Endothelial cell of umbilical vein (primary cell): Measurements from ENCODE around the gene DTD1. TPM values are rescaled to one million over a fixed set of nuclear protein-coding genes. Genes with fewer than 3 reads are reported as not detected.

Experiments
- BruUV-seq: library from RNA; stranded (reverse); fragments of 400-500 nt; replicated peaks from 2 replicates; lab custom pipeline; 2021; lab: Mats Ljungman, UMichigan
- CTCF ChIA-PET: fragments of 300-600, 350-600 bp; sonication (Branson Sonifier 250); formaldehyde crosslinking; loops from one replicate; lab custom pipeline; 2021; ENCODE audit warnings: antibody characterized with exemption, inconsistent platforms; lab: Charles Lee
- POLR2A ChIA-PET: fragments of 300-600, 350-600 bp; sonication (Branson Sonifier 250); formaldehyde crosslinking; loops from one replicate; lab custom pipeline; 2021; ENCODE audit warnings: antibody characterized with exemption, inconsistent platforms; lab: Charles Lee
- DNase-seq: peaks from one replicate; pipeline ENCODE4 v3.0.0-alpha.2; 2011; ENCODE audit warnings: low read depth, low spot score
- FAIRE-seq: peaks from 2 replicates; lab custom pipeline; 2011; peaks lifted over from hg19 to GRCh38; lab: Jason Lieb, UNC
- H2AFZ ChIP-seq: 2 replicates; pipeline ENCODE4 v1.6.0; 2012; ENCODE audit warnings: low read depth, low read length, control low read depth, inconsistent platforms
- H3K27ac ChIP-seq: 2 replicates; pipeline ENCODE4 v1.5.1; 2011; ENCODE audit warnings: low read depth, mild to moderate bottlenecking, control low read depth, low read length, moderate library complexity; ENCODE audit not compliant: insufficient read depth
- H3K27me3 ChIP-seq, 2 experiments: 2 replicates each; pipeline versions ENCODE4 v1.6.0 to v1.6.1; 2011; ENCODE audit warnings: low read length in 2 of 2, mixed read lengths in 1 of 2; ENCODE audit not compliant: control insufficient read depth in 2 of 2, insufficient read depth in 2 of 2
- H3K36me3 ChIP-seq, 2 experiments: 2 replicates in 1 of 2; 3 replicates in 1 of 2; pipeline ENCODE4 v1.5.1; 2011; ENCODE audit warnings: low read length in 2 of 2, mild to moderate bottlenecking in 1 of 2, moderate library complexity in 1 of 2; ENCODE audit not compliant: control insufficient read depth in 2 of 2, insufficient read depth in 2 of 2; ENCODE audit errors: extremely low read depth in 1 of 2
- H3K4me1 ChIP-seq: 3 replicates; pipeline ENCODE4 v1.5.1; 2011; ENCODE audit warnings: mild to moderate bottlenecking, low read length; ENCODE audit not compliant: control insufficient read depth, insufficient read depth; ENCODE audit errors: extremely low read depth
- H3K4me2 ChIP-seq: 2 replicates; pipeline ENCODE4 v1.6.1; 2011; ENCODE audit warnings: low read length, control low read depth, mixed read lengths; ENCODE audit not compliant: insufficient read depth
- H3K4me3 ChIP-seq, 3 experiments: fragments of 200-600 bp in 1 of 3; sonication (generic), shearing (Covaris generic) in 1 of 3; replicated peaks in 1 of 3; 2 replicates each; pipeline ENCODE4 v1.5.1; 2011 to 2016; ENCODE audit warnings: control low read depth in 3 of 3, low read length in 3 of 3, mild to moderate bottlenecking in 2 of 3, inconsistent platforms in 1 of 3, low read depth in 1 of 3, moderate library complexity in 1 of 3; ENCODE audit not compliant: insufficient read depth in 1 of 3
- H3K79me2 ChIP-seq: 2 replicates; pipeline ENCODE4 v1.6.0; 2012; ENCODE audit warnings: low read length, inconsistent platforms; ENCODE audit not compliant: control insufficient read depth, insufficient read depth
- H3K9ac ChIP-seq: replicated peaks from 2 replicates; pipeline ENCODE3; 2011; ENCODE audit warnings: low read length, control low read depth; ENCODE audit not compliant: insufficient read depth; ENCODE audit errors: extremely low read depth
- H3K9me1 ChIP-seq: replicated peaks from 3 replicates; pipeline ENCODE4 v1.6.0; 2011; ENCODE audit warnings: mild to moderate bottlenecking, low read length; ENCODE audit not compliant: control insufficient read depth, insufficient read depth; ENCODE audit errors: extremely low read depth
- H3K9me3 ChIP-seq: replicated peaks from 2 replicates; pipeline ENCODE4 v1.5.1; 2012; ENCODE audit warnings: low read length, inconsistent platforms; ENCODE audit not compliant: control insufficient read depth, insufficient read depth
- H4K20me1 ChIP-seq: replicated peaks from 2 replicates; pipeline ENCODE3; 2011; ENCODE audit warnings: mild to moderate bottlenecking, low read length; ENCODE audit not compliant: control insufficient read depth, insufficient read depth; ENCODE audit errors: extremely low read depth
- CTCF ChIP-seq, 2 donors: IDR thresholded peaks; 1 replicate in 1 of 2; 2 replicates in 1 of 2; pipeline ENCODE4 v1.5.1; 2011; ENCODE audit warnings: low read length in 2 of 2, mild to moderate bottlenecking in 2 of 2, moderate library complexity in 2 of 2, control low read depth in 1 of 2, inconsistent platforms in 1 of 2, low read depth in 1 of 2; ENCODE audit not compliant: insufficient read depth in 1 of 2; ENCODE audit errors: extremely low read depth in 1 of 2
- EZH2 ChIP-seq: IDR thresholded peaks from 2 replicates; pipeline ENCODE4 v1.6.1; 2012; ENCODE audit warnings: borderline replicate concordance, low read depth, mild to moderate bottlenecking, moderate library complexity, low read length, inconsistent platforms; ENCODE audit not compliant: severe bottlenecking
- FOS ChIP-seq: IDR thresholded peaks from 2 replicates; pipeline ENCODE4 v1.6.1; 2011; ENCODE audit warnings: mild to moderate bottlenecking, low read length, moderate library complexity, borderline replicate concordance; ENCODE audit not compliant: insufficient read depth
- GATA2 ChIP-seq: IDR thresholded peaks from 2 replicates; pipeline ENCODE4 v1.7.0; 2011; ENCODE audit warnings: low read depth, mild to moderate bottlenecking, moderate library complexity, mixed read lengths, low read length; ENCODE audit not compliant: insufficient read length, insufficient read depth
- JUN ChIP-seq: IDR thresholded peaks from 2 replicates; pipeline ENCODE4 v1.6.1; 2011; ENCODE audit warnings: borderline replicate concordance, low read depth; ENCODE audit not compliant: insufficient read length, insufficient read depth
- MAX ChIP-seq: IDR thresholded peaks from 2 replicates; pipeline ENCODE4 v1.6.1; 2011; ENCODE audit not compliant: insufficient read depth, insufficient read length
- MYC ChIP-seq: IDR thresholded peaks from one replicate; pipeline ENCODE4 v1.6.1; 2011; ENCODE audit warnings: mild to moderate bottlenecking, low read depth, low read length
- POLR2A ChIP-seq: IDR thresholded peaks from 2 replicates; pipeline ENCODE4 v1.6.1; 2012; ENCODE audit warnings: low read depth, mild to moderate bottlenecking, control low read depth, low read length
- POLR2AphosphoS5 ChIP-seq: IDR thresholded peaks from 2 replicates; pipeline ENCODE4 v1.6.1; 2012; ENCODE audit warnings: low read depth, mild to moderate bottlenecking, control low read depth, low read length, moderate library complexity; ENCODE audit not compliant: insufficient read depth
- dilution Hi-C: fragments of 300-500 bp; cut with MboI; formaldehyde crosslinking; loops from one replicate; pipeline ENCODE4 v1.15.0; 2019; ENCODE audit warnings: low sequenced_read_pairs; ENCODE audit not compliant: extremely low pct_ligation_motif_present
- intact Hi-C: fragments of 100-400 bp; cut with micrococcal nuclease; formaldehyde crosslinking; loops from one replicate; pipeline ENCODE4 v1.10.0; 2022
- polyA plus RNA-seq, 4 experiments: library from polyadenylated mRNA; depleted of rRNA in 3 of 4; stranded (reverse) in 3 of 4; unstranded in 1 of 4; fragments of >200 nt; gene quantifications; 2 replicates each; pipeline versions ENCODE4 v1.2.1 to v1.2.3, GENCODE V29; 2011 to 2012; ENCODE audit warnings: missing spikeins in 1 of 4
- total RNA-seq: library from RNA; stranded (reverse); gene quantifications from 2 replicates; pipeline ENCODE4 v1.2.3, GENCODE V29; 2021

DTD1 gene
- total and polyA plus RNA-seq, 2 donors (not counting 3 experiments of a cell fraction or from before 2014, with no cell fraction given): 48.2 to 50.8 TPM

- H3K4me2 ChIP-seq: no peak overlapping the region
- CTCF ChIA-PET: interaction anchor here (2.4 kb wide), 1 partner anchor 12 kb away, joined by 17 read pairs; no protein-coding TSS in a partner anchor
- H3K79me2 ChIP-seq: no peaks in the 10 kb centered on the region
- H3K36me3 ChIP-seq: no peaks in the 10 kb centered on the region
- no peak for DNase-seq
- POLR2A ChIA-PET: no interaction called here
- no peaks in the 10 kb centered on the region for H3K9me1 ChIP-seq
- H3K4me3 ChIP-seq: no peak overlapping the region
- intact Hi-C loops: no loop called here
- dilution Hi-C loops: no loop called here
- TF ChIP-seq FOS: no peak
- TF ChIP-seq EZH2: no peak
- TF ChIP-seq JUN: no peak
- TF ChIP-seq MAX: no peak
- TF ChIP-seq POLR2A: no peak
- no peak for TF ChIP-seq POLR2AphosphoS5
- no peak for TF ChIP-seq CTCF (IDR thresholded peaks at IDR 0.05; ENCODE audit: extremely low read depth in 1 of 2, insufficient read depth in 1 of 2, low read depth in 1 of 2, low read length in 2 of 2)
- TF ChIP-seq GATA2: no peak
- no peak for TF ChIP-seq MYC
- no peaks in the 10 kb centered on the region for H3K4me1 ChIP-seq
- H4K20me1 ChIP-seq: no peaks in the 10 kb centered on the region
- no peaks in the 10 kb centered on the region for H3K27me3 ChIP-seq
- H3K9me3 ChIP-seq: no peaks in the 10 kb centered on the region
- H2AFZ ChIP-seq: no peak overlapping the region
- no TSS peak for BruUV-seq
- no peak overlapping the region for H3K27ac ChIP-seq
- no peak for FAIRE-seq
- H3K9ac ChIP-seq: no peak overlapping the region
Observed at GRCh38 chr20:18717062-18717461, 129.2 kb downstream of the DTD1 start.
